ENCODE results near the gene C16orf74. TPM values are rescaled to one million over a fixed set of nuclear protein-coding genes. Genes with fewer than 3 reads are reported as not detected.

The C16orf74 gene
- total and polyA plus RNA-seq, 2 of the 13 experiments (the other 11 are each of a cell fraction or from before 2014, with no cell fraction given) = 0.13 to 0.29 TPM

GRCh38 chr16:85724126-85724879 lies 26.6 kb downstream of the C16orf74 start (continued):
- TF ChIP-seq ZNF407 (CRISPR knock-in tag; IDR thresholded peaks at IDR 0.05; ENCODE audit: not compliant biosample characterization) = peak; percentile 3
- 0 out of 2 replicates have a peak, but pooled peaks have one; percentile 7 for TF ChIP-seq HNF4G (IDR thresholded peaks at IDR 0.05; ENCODE audit: borderline replicate concordance, low read depth, low read length)
- TF ChIP-seq HNF4G (CRISPR knock-in tag; IDR thresholded peaks at IDR 0.05; ENCODE audit: borderline replicate concordance, low read depth) = no peak
- TF ChIP-seq ZNF274 (CRISPR knock-in tag; IDR thresholded peaks at IDR 0.05) = 0 out of 2 replicates have a peak, but pooled peaks have one; percentile 51
- TF ChIP-seq SATB2 (CRISPR knock-in tag; IDR thresholded peaks at IDR 0.05) = no peak
- TF ChIP-seq ZNF761 (CRISPR knock-in tag; conservative IDR thresholded peaks at IDR 0.05) = no peak
- TF ChIP-seq SAP130 (CRISPR knock-in tag; IDR thresholded peaks at IDR 0.05; ENCODE audit: low read depth) = 0 out of 2 replicates have a peak, but pooled peaks have one; percentile 22
- 0 out of 2 replicates have a peak, but pooled peaks have one; percentile 29 for TF ChIP-seq ZBTB26 (CRISPR knock-in tag; IDR thresholded peaks at IDR 0.05; ENCODE audit: borderline replicate concordance)
- TF ChIP-seq ZNF790 (CRISPR knock-in tag; IDR thresholded peaks at IDR 0.05; ENCODE audit: borderline replicate concordance) = no peak
- no peak for TF ChIP-seq SNRNP70 (IDR thresholded peaks at IDR 0.05; ENCODE audit: low read depth, low read length)
- TF ChIP-seq PAXIP1 (CRISPR knock-in tag; conservative IDR thresholded peaks at IDR 0.05) = 0 out of 2 replicates have a peak, but pooled peaks have one; percentile 24
- TF ChIP-seq ZFY (CRISPR knock-in tag; IDR thresholded peaks at IDR 0.05) = peak; percentile 33; the same call in 1 of the 2 replicates
- TF ChIP-seq TFDP2 (CRISPR knock-in tag; IDR thresholded peaks at IDR 0.05) = 0 out of 2 replicates have a peak, but pooled peaks have one; percentile 23
